NCI-H2196 treated with DMSO at 0.1 percent for 48 hours (cell line): ENCODE measurements around the gene ALAS1.

Experiments used
- DNase-seq: peaks from one replicate; lab custom pipeline; 2025; ENCODE audit not compliant: unreplicated experiment; lab: John Stamatoyannopoulos, UW

Gene ALAS1

DNA sequence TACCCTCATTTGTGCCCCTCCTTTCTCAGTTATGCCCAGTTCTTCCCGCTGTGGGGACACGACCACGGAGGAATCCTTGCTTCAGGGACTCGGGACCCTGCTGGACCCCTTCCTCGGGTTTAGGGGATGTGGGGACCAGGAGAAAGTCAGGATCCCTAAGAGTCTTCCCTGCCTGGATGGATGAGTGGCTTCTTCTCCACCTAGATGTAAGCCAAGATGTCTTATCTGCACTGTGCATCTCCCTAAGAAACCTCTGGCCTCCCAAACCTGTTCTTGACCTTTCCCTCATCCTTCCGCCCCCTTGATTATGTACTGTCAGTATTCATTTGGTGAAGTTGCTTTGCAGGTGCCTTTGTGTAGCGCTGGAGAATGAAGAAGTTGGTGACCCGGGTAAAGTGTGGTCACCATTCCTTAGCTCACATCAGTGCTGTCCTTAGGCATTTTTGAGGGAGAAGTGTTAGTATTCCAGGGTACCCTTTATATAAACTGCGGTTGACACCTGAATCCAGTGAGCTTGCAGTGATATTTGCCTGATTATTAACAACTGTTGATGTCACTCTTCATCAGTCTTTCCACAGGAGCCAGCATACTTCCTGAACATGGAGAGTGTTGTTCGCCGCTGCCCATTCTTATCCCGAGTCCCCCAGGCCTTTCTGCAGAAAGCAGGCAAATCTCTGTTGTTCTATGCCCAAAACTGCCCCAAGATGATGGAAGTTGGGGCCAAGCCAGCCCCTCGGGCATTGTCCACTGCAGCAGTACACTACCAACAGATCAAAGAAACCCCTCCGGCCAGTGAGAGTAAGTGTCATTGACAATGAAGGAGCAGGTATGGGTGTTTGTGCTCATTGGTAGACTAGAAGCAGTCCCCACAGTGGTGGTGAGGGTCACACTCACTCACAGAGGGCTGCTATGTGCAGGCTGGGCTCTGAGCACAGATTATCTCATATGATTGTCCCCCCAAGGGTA lies 966 bp downstream of the ALAS1 start:
- DNase-seq = no peak

DNA sequence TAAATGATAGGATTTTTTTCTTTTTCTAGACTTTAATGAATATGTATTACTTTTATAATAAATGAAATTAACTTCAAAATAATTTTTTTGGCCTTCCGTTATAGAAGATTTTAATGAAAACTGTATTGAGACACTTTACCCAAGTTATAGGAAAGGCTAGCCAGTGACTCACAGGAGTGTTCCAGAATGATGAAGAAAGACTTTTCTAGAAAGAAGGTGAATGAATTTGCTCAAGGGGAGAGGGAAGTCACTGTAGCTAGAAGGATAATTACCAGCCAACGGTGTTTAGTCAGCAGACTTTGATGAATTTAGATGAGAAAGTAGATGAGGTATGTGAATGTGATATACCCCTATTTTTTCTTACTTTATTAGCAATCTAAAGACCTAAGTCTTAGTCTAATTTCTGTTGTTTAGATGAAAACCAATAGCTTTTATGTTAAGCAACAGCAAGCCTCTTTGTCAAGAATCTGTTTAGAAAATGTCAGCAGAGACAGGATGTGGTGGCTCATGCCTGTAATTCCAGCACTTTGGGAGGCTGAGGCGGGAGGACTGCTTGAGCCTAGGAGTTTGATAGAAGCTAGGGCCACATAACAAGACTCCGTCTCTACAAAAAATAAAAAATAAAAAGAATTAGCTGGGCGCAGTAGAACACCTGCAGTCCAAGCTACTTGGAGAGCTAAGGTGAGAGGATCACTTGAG lies 3.2 kb downstream of the ALAS1 start:
- no peak for DNase-seq

DNA sequence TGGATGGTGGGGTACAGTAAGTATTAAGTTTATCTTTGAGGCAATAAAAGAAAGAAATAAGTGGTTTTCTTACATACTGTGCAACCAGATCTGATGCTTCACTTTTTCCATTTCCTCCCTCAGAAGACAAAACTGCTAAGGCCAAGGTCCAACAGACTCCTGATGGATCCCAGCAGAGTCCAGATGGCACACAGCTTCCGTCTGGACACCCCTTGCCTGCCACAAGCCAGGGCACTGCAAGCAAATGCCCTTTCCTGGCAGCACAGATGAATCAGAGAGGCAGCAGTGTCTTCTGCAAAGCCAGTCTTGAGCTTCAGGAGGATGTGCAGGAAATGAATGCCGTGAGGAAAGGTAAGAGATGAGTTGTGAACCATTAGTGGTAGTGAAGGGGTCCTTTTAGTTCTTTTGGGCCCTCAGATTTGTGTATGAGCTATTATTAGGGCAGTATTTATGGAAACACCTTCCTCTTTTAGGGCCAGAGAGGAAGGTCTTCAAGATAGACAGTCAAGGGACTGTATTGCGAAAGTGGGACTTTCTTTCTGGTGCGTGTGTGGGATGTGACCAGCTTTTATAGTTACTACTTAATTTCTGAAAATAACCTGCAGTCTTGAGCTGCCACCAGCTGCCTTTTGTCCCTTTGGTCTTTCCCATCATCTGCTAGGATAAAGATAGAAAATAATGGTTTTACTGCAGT lies 4.6 kb downstream of the ALAS1 start:
- no peak for DNase-seq

DNA sequence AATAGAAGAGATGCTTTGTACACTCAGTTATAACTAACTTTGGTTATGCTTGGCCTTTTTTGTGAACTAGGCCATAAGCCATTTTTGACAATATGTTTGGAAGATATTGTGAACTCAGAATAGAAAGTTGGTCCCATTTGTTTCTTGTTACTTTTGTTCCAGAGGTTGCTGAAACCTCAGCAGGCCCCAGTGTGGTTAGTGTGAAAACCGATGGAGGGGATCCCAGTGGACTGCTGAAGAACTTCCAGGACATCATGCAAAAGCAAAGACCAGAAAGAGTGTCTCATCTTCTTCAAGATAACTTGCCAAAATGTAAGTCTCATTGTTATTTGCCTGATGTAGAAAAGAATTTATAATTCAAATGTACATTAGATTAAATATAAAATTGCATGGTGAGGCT lies 5.7 kb downstream of the ALAS1 start:
- no peak for DNase-seq

DNA sequence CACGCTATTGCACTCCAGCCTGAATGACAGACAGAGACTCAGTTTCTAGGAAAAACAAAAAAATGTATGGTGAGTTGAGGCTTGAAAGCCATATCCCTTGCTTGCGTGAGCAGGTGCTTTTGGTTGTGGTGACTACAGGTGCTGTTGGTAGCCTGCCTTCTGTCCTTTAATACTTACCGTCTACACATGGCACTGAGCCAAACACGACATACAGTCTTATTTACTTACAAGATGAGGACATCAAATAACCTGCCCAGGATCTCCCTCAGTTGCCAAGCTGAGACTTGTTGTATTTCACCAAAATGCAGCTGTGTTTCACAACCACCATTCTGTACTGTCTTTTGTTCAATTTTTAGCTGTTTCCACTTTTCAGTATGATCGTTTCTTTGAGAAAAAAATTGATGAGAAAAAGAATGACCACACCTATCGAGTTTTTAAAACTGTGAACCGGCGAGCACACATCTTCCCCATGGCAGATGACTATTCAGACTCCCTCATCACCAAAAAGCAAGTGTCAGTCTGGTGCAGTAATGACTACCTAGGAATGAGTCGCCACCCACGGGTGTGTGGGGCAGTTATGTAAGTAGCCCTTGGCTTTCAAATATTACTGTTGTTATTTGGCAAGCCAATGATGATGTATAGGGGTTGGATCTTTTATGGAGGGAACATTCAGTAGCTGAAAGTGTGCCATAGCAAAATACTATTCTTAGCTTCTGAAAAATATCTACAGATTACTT lies 6.5 kb downstream of the ALAS1 start:
- DNase-seq = peak; percentile 7

DNA sequence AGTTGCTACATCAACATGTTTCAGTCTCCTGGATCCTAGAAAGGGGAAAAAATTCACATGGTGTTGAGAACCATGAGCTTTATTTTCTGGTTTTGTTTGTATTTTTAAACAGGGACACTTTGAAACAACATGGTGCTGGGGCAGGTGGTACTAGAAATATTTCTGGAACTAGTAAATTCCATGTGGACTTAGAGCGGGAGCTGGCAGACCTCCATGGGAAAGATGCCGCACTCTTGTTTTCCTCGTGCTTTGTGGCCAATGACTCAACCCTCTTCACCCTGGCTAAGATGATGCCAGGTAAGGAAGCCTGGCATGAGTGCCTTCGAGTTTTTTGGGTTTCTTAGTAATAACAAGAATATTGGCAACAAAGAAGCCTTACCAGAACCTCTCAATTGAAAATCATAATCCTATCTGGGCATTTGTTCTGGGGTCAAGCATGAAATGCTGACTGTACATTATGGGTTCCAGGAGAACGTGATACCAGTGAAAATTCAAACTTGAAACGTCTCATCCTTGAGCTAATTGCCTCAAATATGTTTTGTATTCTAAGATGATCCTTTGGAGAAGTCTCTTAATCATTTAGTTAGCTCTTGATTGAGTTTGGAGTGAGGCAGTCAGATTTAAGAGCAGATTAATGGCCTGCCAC lies 7.9 kb downstream of the ALAS1 start:
- no peak for DNase-seq

DNA sequence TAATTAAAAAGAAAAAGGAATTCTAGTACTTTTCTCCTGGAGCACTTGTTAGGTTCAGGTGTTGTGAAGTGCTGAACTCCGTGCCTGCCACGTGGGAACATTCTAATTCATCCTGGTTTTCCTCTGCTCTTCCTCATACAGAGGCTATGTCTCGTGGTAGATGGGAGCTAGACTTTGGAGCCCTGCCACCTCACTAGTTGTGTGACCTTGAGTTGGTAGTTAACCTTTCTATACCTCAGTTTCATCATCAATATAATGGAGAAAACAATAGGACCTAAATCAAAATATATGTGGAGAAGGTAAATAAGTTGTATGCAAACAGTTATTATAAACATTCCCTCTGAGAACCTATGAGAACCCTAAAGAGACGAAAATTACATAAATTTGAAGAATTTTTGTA lies 10.6 kb downstream of the ALAS1 start:
- DNase-seq = no peak

DNA sequence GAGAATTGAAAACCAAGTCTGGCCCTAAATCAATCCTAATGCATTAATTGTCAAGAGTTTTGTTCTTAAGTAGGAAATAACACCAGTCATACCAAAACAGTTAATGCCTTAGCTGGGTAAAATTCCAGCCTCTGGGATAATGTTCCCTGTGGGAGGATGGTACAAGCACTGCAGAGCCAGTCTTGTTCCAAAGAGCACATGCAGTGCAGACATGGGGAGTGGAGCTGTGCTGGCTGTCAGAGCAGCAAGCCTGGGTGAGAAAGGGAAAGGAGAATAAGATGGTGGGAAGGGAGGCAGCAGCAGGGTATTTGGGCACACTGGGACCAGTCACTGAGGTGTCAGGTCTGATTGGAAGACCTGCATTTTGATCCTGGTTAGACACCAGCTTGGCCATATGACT lies 12.1 kb downstream of the ALAS1 start:
- no peak for DNase-seq

DNA sequence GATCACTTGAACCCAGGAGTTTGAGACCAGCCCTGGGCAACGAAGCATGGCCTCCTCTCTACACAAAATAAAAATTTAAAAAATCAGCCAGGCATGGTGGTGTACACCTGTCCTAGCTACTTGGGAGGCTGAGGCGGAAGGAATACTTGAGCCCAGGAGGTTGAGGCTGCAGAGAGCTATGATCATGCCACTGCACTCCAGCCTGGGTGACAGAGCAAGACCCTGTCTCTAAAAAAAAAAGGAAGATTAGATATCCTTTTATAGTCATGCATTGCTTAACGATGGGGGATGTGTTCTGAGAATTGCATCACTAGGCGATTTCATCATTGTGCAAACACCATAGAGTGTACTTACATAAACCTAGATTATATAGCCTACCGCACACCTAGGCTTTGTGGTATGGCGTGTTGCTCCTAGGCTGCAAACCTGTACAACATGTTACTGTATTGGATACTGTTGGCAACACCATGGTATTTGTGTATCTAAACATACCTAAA lies 12.6 kb downstream of the ALAS1 start:
- DNase-seq = no peak

DNA sequence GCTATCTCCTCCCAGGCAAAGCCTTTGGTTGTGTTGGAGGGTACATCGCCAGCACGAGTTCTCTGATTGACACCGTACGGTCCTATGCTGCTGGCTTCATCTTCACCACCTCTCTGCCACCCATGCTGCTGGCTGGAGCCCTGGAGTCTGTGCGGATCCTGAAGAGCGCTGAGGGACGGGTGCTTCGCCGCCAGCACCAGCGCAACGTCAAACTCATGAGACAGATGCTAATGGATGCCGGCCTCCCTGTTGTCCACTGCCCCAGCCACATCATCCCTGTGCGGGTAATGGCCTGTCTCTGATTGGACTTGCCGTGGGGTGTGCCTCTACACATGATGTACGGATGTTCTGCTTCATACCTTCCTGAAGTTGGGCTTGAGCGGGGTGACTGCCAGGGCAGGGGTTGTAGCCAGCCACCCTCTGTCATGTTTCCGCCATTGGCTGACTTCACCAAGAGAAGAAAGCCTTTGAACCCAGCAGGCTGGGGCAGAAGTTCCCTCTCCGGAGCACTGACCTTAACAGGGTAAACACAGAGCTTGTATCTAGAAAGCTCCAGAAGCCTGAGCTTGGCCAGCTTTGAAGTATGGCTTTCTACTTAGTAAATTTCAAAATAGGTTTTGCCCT lies 13.4 kb downstream of the ALAS1 start:
- DNase-seq = no peak

DNA sequence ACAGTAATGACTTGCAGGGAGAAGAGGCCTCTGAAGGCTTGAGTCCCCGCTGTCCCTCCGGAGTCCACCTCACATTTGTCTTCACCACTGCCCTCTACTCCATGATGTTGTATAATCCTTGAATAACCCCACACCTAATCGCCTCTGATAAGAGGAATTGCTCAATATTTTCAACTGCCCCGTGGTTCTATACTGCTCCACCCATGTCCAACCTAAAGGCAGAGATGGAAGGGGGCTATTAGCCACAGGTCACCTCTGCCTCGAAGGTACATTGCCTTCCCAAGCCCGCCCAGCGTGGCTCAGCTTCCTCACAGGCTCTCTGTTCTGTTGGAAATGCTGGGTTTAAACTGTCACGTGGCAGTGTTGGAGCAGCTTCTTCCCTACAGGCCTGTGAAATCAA lies 15.0 kb downstream of the ALAS1 start:
- no peak for DNase-seq

DNA sequence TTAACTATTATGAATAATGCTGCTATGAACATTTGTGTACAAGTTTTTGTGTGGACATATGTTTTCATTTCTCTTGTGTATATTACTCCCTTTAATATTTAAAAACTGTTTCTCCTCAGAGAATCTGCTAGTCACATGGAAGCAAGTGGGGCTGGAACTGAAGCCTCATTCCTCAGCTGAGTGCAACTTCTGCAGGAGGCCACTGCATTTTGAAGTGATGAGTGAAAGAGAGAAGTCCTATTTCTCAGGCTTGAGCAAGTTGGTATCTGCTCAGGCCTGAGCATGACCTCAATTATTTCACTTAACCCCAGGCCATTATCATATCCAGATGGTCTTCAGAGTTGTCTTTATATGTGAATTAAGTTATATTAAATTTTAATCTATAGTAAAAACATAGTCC lies 15.9 kb downstream of the ALAS1 start:
- no peak for DNase-seq

DNA sequence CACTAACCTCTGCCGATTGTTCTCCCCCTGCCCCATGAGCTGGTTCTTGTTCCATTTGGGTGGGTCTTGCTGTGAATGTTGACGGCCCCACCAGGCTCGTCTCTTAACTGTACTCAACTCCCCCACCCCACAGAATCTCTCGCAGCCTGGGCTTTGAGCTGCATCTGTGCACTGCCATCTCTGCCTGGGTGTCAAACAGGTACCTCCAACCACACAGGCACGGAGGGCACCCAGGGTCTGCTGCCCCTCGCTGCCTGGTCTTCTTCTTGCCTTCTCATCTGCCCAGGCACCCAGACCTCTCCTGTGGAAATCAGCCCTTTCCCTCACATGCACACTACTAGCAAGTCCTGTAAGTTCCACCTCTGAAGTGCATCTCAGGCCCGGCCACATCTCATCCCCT lies 17.4 kb downstream of the ALAS1 start:
- no peak for DNase-seq

DNA sequence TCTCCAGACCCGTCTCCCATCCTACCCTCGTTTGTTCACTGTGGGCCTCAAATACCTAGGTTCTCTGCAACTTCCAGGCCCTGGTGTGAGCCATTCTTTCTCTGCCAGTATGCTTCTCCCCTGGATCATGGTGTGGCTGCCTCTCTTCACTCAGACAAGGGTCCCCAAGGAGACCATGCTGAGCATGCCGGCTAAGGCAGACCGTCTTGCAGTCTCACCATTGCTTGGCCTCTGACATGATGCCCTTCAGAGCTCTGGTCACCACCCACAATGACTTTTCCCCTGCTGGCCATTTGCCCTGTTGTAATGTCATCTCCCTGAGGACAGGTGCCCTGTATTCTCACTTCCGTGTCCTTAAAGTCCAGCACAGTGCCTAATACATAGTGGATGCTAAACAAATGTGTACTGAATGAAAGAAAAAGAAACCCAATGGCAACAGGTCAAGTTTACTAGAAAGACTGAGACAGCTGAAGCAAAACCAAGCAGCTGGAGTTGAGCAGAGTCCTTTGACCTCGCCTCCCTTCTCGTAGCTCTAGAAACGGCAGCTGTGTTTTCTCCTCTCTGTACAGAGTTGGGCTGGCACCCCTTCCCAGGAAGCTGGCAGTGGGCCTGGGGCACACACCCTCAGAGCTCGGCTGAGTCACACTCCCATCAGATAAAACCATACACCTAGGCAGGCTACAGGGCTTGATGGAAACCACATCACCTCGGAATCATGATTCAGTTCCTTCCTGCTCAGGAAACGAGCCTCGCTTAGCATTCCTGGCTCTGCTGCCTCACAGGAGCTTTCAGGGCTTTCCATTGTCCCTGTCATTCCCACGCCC lies 18.8 kb downstream of the ALAS1 start:
- peak; percentile 69 for DNase-seq

DNA sequence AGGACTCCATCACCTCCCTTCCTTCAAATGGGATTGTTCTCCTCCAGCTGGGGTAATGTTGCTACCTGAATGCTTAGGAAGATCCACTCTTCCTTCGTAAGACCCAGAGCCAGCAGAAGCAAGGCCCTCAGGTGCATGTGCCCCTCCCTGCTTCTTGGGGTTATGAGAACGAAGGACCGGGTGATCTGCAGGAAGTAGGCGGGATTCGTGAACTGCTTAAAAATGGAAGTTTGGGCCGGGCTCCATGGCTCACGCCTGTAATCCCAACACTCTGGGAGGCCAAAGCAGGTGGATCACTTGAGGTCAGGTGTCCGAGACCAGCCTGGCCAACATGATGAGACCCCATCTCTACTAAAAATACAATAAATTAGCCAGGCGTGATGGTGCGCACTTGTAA lies 19.4 kb downstream of the ALAS1 start:
- no peak for DNase-seq

DNA sequence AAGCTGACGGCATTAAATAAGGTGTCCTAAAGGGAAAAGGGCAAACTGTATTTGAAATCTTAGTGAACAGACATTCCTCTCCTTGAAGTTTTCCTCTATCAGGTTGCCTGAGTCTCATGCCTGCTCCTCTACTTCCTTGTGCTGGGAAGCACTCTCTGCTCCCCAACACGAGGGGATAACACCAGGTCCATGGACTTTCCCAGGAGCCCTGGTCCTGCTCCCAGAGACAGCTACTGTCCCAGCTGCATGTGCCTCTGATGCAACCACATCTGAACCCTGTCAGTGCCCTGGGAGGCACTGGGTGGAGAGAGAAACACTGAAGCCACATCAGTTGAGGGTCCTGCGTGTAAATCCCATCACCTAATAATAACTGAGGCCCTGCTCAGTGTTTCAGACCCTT lies 20.1 kb downstream of the ALAS1 start:
- DNase-seq = no peak

DNA sequence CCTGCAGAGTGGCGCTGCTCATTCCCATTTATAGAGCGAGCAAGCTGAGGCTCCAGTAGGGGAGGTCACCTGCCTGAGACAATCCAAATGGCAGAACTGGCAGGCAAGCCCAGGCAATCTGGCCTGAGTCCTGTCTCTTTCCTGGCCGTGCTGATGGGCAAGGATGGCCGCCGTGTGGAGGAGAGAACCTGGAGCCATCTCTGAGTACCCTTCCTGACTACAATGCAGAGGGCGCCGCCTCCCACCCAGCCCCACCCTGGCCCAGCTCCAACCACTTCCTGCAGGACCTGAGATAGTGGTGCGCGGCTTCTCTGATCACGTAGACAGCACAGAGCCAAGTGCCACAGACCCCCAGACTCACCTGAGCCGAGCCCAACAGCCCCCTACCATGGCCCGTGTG lies 20.5 kb downstream of the ALAS1 start:
- no peak for DNase-seq

DNA sequence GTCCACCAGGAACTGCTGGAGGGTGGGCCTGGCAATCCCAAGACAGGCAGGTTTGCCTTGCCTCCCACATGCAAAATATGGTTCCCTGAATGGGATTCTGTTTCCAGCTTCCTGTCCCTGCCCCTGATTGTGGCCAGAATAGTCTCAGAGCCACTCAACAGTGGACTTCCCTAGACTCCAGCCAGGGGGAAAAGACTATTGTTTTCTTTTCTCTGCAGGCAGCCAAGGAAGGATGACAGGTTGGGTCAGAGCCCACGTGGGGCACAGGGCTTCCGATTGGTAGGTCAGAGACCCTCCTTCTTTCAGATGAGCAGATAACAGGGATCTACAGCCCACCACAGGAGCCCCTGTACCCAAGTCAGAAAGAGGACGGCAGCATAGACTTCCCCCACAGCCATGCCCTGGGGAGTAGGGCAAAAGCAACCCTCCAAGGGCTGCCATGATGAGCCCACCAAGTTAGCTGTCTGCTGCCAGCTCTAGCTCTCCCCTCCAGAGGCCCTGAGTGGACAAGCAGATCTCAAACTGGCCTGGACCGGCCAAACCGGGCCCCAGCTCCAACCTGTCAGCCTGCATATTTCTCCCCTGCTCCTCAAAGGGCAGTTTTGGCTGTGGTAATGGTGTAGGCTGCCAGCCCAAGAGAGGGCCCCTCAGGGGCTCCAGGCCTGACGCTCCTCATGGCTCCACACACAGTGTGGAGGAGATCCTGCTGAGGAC lies 21.1 kb downstream of the ALAS1 start:
- DNase-seq = no peak
